ENCODE measurements around the gene PNPLA3. TPM values are rescaled to one million over a fixed set of nuclear protein-coding genes. Genes with fewer than 3 reads are reported as not detected.

PNPLA3 gene
- total and polyA plus RNA-seq, 2 of the 4 experiments (the other 2 are of a cell fraction): 3.6 to 7.5 TPM

GRCh38 chr22:43951966-43952365, 28.4 kb downstream of the PNPLA3 start:
- Histone ChIP-seq H3K9me3 (ENCODE audit: control insufficient read depth, insufficient read depth, low read length) (no peaks in the 10 kb centered on the region), H2AFZ (replicated peaks; ENCODE audit: low read length, poor library complexity) (peak overlapping the region; percentile 18), H3K79me1 (ENCODE audit: low read depth in 1 of 2, low read length in 2 of 2) (peaks cover 14 to 28% of the 10 kb centered on the region in 2 experiments; a peak in 3 of 4 replicates), H2BK120ac (ENCODE audit: low read depth, low read length) (no peak overlapping the region), H2BK20ac (ENCODE audit: low read depth, low read length) (no peak overlapping the region), H3K23ac (ENCODE audit: low read depth, low read length) (no peak overlapping the region), H2BK15ac (ENCODE audit: low read depth, low read length) (no peak overlapping the region), H3K27me3 (ENCODE audit: control insufficient read depth, insufficient read depth, low read length) (no peaks in the 10 kb centered on the region), H2AK5ac (ENCODE audit: low read depth, low read length) (no peak overlapping the region), H3K4ac (ENCODE audit: low read depth, low read length) (no peak overlapping the region), H3K9ac (ENCODE audit: low read depth, low read length) (no peak overlapping the region), H3K36me3 (ENCODE audit: control insufficient read depth, insufficient read depth, low read length) (no peaks in the 10 kb centered on the region), H2AK9ac (replicated peaks; ENCODE audit: low read depth, low read length, poor library complexity) (peak overlapping the region; percentile 38), H3K4me3 (ENCODE audit: insufficient read depth, low read depth, low read length) (no peak overlapping the region), H3K14ac (replicated peaks; ENCODE audit: low read depth, low read length) (no peak overlapping the region), H3K18ac (ENCODE audit: low read depth, low read length) (no peak overlapping the region), H2BK5ac (ENCODE audit: low read depth, low read length, poor library complexity, severe bottlenecking) (no peak overlapping the region), H3K9me1 (ENCODE audit: insufficient read depth, low read length) (no peaks in the 10 kb centered on the region; the same call in 1 of the 2 replicates), H4K8ac (ENCODE audit: low read depth in 2 of 2, low read length in 2 of 2) (no peak overlapping the region), H4K20me1 (ENCODE audit: insufficient read depth, low read length) (no peaks in the 10 kb centered on the region; the same call in 1 of the 2 replicates), H4K5ac (ENCODE audit: low read depth, low read length) (no peak overlapping the region), H4K91ac (ENCODE audit: insufficient read depth, low read depth, low read length) (no peak overlapping the region), H3K27ac (ENCODE audit: insufficient read depth, low read length) (no peak overlapping the region), H3K56ac (ENCODE audit: extremely low read depth, insufficient read depth, low read length) (no peak overlapping the region), H3K4me2 (ENCODE audit: low read depth, low read length) (no peak overlapping the region), H3K4me1 (ENCODE audit: control insufficient read depth, insufficient read depth, low read length) (peaks cover 7% of the 10 kb centered on the region)
- 57% methylated on average over 5 of the region's 7 CpGs; no CpG with 5 or more reads in 1 of the 2 experiments for WGBS, 2 experiments (ENCODE audit: extremely low coverage in 2 of 2, insufficient read length in 1 of 2)
- no peak for TF ChIP-seq RAD21 (IDR thresholded peaks at IDR 0.05; ENCODE audit: low read length)
- TF ChIP-seq NFE2L2 (IDR thresholded peaks at IDR 0.05; ENCODE audit: low read depth, low read length): no peak
- TF ChIP-seq CTCF (conservative IDR thresholded peaks at IDR 0.05; ENCODE audit: low read depth, low read length): no peak
- no peak for TF ChIP-seq CEBPB (IDR thresholded peaks at IDR 0.05; ENCODE audit: low read depth, low read length)
- no peak for TF ChIP-seq SMC3 (IDR thresholded peaks at IDR 0.05; ENCODE audit: low read depth, low read length)
- no peak for TF ChIP-seq ELK1 (IDR thresholded peaks at IDR 0.05; ENCODE audit: borderline replicate concordance, low read depth, low read length)
- TF ChIP-seq RFX5 (IDR thresholded peaks at IDR 0.05; ENCODE audit: low read depth, low read length): no peak
- no peak for TF ChIP-seq MAZ (IDR thresholded peaks at IDR 0.05; ENCODE audit: borderline replicate concordance, low read depth, low read length)
- no peak for TF ChIP-seq FOS (IDR thresholded peaks at IDR 0.05; ENCODE audit: low read depth, low read length)
- no peak for TF ChIP-seq CHD1 (IDR thresholded peaks at IDR 0.05; ENCODE audit: low read depth, low read length)
- no peak for TF ChIP-seq MAFK (IDR thresholded peaks at IDR 0.05; ENCODE audit: low read depth, low read length)
- no peak for TF ChIP-seq POLR2A (IDR thresholded peaks at IDR 0.05; ENCODE audit: low read depth, low read length)
- no peak for TF ChIP-seq MXI1 (IDR thresholded peaks at IDR 0.05; ENCODE audit: borderline replicate concordance, low read depth, low read length)
- TF ChIP-seq BHLHE40 (IDR thresholded peaks at IDR 0.05; ENCODE audit: low read depth, low read length): no peak
- intact Hi-C loops (cut with micrococcal nuclease) (no loop called here), in situ Hi-C loops (cut with MboI; ENCODE audit: low sequenced_read_pairs) (no loop called here), dilution Hi-C loops (cut with HindIII; ENCODE audit: low sequenced_read_pairs, unreplicated experiment) (no loop called here)
- ATAC-seq (ENCODE audit: low read depth) (no peak), DNase-seq (no peak)
- ChIA-PET CTCF (interaction anchor here (0.6 kb wide), 2 partner anchors 31 to 47 kb away, joined by 4 read pairs; no protein-coding TSS in a partner anchor), POLR2A (ENCODE audit: unreplicated experiment) (no interaction called here)
- no TSS peak for BruUV-seq (replicated peaks)
